Hepatocyte (in vitro differentiated cells): ENCODE results near the gene MAGI1.

Experiments
- EZH2 ChIP-seq: fragments of 200-600 bp; sonication (generic); IDR thresholded peaks from 2 replicates; pipeline ENCODE4 v1.6.1; 2016; ENCODE audit warnings: antibody characterized with exemption, mild to moderate bottlenecking, borderline replicate concordance
- EZH2phosphoT487 ChIP-seq: fragments of 200-600 bp; sonication (generic); IDR thresholded peaks from one replicate; pipeline ENCODE4 v1.6.1; 2018; ENCODE audit warnings: antibody characterized with exemption, mild to moderate bottlenecking, low read depth, moderate library complexity; ENCODE audit not compliant: unreplicated experiment, severe bottlenecking
- TF ChIP-seq, protein P1 (sequence below): fragments of 200-600 bp; sonication (generic); IDR thresholded peaks from 2 replicates; pipeline ENCODE4 v1.5.1; 2016; ENCODE audit warnings: antibody characterized with exemption, mild to moderate bottlenecking; ENCODE audit not compliant: poor library complexity

DNA sequence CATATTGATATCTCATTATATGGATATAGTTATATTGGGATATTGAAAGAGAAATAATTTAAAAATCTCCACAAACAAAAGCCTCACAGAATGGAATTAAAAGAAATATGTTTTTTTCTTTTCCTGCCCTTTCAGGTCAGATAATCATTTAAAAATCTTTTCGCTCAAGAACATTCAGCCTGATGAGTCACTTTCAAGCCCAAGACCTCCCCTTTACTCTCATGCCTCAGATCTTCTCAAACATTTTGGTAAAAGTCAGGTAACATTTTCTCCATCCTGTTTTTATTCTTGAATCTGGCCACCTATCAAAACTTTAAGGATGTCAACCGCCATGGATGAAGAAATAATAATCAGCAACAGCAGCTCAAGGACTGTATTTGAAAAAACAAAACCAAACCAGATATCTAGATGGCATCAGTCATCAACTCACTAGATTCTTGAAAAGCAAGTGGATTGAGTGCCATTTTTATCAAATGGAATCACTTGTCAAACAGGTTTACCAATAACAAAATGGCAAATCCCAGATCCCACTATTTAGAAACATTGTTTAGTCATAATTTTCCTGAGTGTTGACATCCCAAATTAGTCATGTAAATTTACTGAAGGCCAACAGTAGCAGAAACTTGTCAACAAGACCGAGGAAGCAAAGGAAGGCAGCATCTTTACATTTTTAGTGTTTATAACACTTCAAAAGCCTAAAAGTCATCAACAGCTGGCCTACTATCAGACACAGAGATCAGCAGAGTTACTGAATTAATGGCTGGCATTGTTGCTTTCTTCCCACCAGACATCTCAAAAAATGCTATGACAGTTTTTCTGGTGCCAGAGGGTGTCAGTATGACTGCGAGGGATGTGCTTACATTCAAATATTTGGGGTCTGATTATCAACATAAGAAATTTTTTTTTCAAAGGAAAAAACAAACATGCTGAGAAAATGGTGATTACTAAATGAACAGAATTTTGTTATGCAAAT lies 444.7 kb downstream of the MAGI1 start:
- TF ChIP-seq, protein P1, sequence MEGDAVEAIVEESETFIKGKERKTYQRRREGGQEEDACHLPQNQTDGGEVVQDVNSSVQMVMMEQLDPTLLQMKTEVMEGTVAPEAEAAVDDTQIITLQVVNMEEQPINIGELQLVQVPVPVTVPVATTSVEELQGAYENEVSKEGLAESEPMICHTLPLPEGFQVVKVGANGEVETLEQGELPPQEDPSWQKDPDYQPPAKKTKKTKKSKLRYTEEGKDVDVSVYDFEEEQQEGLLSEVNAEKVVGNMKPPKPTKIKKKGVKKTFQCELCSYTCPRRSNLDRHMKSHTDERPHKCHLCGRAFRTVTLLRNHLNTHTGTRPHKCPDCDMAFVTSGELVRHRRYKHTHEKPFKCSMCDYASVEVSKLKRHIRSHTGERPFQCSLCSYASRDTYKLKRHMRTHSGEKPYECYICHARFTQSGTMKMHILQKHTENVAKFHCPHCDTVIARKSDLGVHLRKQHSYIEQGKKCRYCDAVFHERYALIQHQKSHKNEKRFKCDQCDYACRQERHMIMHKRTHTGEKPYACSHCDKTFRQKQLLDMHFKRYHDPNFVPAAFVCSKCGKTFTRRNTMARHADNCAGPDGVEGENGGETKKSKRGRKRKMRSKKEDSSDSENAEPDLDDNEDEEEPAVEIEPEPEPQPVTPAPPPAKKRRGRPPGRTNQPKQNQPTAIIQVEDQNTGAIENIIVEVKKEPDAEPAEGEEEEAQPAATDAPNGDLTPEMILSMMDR = no peak
- TF ChIP-seq EZH2 (no peak), EZH2phosphoT487 (no peak)
